ENCODE measurements around the gene ZNF211. TPM values are rescaled to one million over a fixed set of nuclear protein-coding genes. Genes with fewer than 3 reads are reported as not detected.

Gene ZNF211
- total RNA-seq, 3 donors from 2014 or later = 7.9 to 16.3 (median 9.4) TPM

DNA sequence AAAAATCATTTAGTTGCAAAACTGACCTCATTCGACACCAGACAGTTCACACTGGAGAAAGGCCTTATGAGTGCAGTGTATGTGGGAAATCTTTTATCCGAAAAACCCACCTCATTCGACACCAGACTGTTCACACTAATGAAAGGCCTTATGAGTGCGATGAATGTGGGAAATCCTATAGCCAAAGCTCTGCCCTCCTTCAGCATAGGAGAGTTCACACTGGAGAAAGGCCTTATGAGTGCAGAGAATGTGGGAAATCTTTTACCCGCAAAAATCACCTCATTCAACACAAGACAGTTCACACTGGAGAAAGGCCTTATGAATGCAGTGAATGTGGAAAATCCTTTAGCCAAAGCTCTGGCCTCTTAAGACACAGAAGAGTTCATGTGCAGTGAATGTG is 26.0 kb upstream of the ZNF211 start:
- Histone ChIP-seq H3K36me3 (ENCODE audit: low read depth) (peaks cover 3% of the 10 kb centered on the region), H3K9me3 (peaks cover 86% of the 10 kb centered on the region), H3K4me1 (ENCODE audit: low read depth) (no peaks in the 10 kb centered on the region), H3K4me3 (no peak overlapping the region)
- intact Hi-C loops (cut with DNase I, micrococcal nuclease) = no loop called here
- DNase-seq = no peak
- no peak for ATAC-seq
- TF ChIP-seq, protein P1, sequence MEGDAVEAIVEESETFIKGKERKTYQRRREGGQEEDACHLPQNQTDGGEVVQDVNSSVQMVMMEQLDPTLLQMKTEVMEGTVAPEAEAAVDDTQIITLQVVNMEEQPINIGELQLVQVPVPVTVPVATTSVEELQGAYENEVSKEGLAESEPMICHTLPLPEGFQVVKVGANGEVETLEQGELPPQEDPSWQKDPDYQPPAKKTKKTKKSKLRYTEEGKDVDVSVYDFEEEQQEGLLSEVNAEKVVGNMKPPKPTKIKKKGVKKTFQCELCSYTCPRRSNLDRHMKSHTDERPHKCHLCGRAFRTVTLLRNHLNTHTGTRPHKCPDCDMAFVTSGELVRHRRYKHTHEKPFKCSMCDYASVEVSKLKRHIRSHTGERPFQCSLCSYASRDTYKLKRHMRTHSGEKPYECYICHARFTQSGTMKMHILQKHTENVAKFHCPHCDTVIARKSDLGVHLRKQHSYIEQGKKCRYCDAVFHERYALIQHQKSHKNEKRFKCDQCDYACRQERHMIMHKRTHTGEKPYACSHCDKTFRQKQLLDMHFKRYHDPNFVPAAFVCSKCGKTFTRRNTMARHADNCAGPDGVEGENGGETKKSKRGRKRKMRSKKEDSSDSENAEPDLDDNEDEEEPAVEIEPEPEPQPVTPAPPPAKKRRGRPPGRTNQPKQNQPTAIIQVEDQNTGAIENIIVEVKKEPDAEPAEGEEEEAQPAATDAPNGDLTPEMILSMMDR (IDR thresholded peaks at IDR 0.05) = no peak

DNA sequence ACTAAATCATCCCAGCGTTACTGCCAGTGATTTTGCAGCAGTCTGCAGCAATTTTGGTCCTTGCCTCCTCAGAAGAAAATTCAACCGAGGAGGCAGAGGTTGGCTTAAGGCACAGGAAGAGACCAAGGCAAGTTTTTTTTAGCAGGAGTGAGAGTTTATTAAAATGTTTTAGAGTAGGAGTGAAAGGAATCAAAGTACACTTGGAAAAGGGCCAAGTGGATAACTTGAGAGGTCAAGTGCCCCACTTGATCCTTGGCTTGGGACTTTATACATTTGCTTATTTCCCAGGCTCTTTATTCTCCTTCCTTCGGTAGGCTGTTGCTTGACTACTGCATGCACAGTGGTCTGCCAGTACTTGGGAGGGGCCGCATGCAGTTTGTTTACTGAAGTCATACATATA is 21.9 kb upstream of the ZNF211 start:
- Histone ChIP-seq H3K9me3 (peaks cover 60% of the 10 kb centered on the region), H3K4me3 (no peak overlapping the region), H3K36me3 (ENCODE audit: low read depth) (no peaks in the 10 kb centered on the region), H3K4me1 (ENCODE audit: low read depth) (peaks cover 6% of the 10 kb centered on the region)
- no peak for ATAC-seq
- TF ChIP-seq, protein P1 (IDR thresholded peaks at IDR 0.05) = no peak
- intact Hi-C loops (cut with DNase I, micrococcal nuclease) = no loop called here
- no peak for DNase-seq

DNA sequence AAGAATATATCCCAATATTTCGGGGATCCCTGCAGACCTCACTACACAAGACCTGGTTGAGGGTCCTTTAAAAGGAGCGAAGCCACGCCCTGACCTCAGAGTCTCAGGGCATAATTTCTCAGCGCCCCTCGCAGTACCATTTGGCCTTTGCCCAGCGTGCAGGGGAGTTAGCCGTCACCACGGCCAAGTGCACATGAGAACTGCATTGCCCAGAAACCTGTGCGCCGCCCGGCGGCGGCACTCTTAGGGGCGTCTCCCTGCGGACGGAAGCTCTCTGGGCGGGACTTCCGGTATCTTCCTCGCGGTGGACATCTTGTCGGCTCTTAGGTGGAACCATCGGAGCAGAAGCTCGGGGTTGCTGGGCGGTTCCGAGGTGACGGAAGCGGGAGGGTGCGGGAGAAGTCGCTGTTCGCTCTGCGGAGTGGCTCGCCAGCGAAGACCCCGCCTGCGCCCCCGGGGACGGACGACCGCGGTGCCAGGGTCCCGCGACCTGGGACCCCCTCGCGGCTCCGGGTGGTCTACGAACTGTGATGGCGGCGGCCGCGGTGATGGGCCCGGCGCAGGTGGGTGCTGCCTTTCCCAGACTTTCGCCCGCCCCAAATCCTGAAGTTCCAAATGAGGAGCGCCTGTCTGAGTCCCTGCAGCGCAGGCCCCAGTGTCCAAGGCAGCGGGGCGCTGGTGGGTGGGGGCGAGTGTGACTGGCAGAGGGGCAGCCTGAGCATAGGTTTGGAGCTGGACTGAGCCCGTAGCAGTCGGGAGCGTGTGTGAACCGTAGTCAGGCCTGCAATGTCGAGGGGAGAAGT is 18.8 kb upstream of the ZNF211 start, which contains the start of gene ZNF134:
Gene ZNF134 (plus strand): TSS at position 302 of the 803 bp plus-strand sequence. CDS start 5,227 bp downstream, outside the sequence.
- peak; percentile 93 to 97 (median 95) for DNase-seq

DNA sequence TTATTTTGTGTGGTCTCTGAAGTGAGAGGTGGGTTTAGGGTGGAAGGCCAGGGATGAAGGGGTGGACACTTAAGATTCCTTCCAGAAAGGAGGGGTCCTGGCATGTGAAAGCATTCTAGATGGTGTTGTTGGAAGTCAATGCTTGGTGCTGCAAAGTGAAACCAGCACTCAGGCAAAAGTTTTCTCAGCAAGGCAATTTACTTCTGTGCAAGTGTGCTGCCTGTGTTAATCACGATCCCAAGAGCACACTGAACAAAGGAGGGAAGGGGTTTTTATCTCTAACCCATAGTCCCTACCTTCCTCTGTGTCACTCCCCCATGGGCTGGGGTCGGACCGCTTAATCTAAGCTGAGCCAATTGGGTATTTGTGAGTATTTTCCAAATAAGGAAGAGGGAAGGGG is 17.6 kb upstream of the ZNF211 start:
- DNase-seq (no peak), ATAC-seq (no peak)
- intact Hi-C loops (cut with DNase I, micrococcal nuclease) = no loop called here
- Histone ChIP-seq H3K4me1 (ENCODE audit: low read depth) (peaks cover 6% of the 10 kb centered on the region), H3K36me3 (ENCODE audit: low read depth) (peaks cover 18% of the 10 kb centered on the region), H3K9me3 (peaks cover 64% of the 10 kb centered on the region), H3K4me3 (no peak overlapping the region)
- TF ChIP-seq, protein P1 (IDR thresholded peaks at IDR 0.05) = no peak

More for the DNA sequence above, 18.8 kb upstream of the ZNF211 start, which contains the start of gene ZNF134:
- intact Hi-C loops (cut with DNase I, micrococcal nuclease) = no loop called here
- ATAC-seq = peak; percentile 100
- Histone ChIP-seq H3K36me3 (ENCODE audit: low read depth) (peaks cover 6% of the 10 kb centered on the region), H3K4me1 (ENCODE audit: low read depth) (peaks cover 6% of the 10 kb centered on the region), H3K4me3 (peak within 1 kb of the TSS; percentile 95), H3K9me3 (peaks cover 61% of the 10 kb centered on the region)
- TF ChIP-seq, protein P1 (IDR thresholded peaks at IDR 0.05) = no peak

DNA sequence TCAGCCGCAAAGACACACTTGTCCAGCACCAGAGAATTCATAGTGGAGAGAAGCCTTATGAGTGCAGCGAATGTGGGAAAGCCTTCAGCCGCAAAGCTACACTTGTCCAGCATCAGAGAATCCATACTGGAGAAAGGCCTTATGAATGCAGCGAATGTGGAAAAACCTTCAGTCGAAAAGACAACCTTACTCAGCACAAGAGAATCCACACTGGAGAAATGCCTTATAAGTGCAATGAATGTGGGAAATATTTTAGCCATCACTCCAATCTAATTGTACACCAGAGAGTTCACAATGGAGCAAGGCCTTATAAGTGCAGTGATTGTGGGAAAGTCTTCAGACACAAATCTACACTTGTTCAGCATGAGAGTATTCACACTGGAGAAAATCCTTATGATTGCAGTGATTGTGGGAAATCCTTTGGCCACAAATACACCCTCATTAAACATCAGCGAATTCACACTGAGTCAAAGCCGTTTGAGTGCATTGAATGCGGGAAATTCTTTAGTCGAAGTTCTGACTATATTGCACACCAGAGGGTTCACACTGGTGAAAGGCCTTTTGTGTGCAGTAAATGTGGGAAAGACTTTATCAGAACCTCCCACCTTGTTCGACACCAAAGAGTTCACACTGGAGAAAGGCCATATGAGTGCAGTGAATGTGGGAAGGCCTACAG is 12.2 kb upstream of the ZNF211 start:
- peaks cover 24% of the 10 kb centered on the region for H3K36me3 ChIP-seq (ENCODE audit: low read depth)
- ATAC-seq = no peak
- DNase-seq = no peak
- no peak overlapping the region for H3K4me3 ChIP-seq
- no peaks in the 10 kb centered on the region for H3K4me1 ChIP-seq (ENCODE audit: low read depth)
- H3K9me3 ChIP-seq = peaks cover 100% of the 10 kb centered on the region
- TF ChIP-seq, protein P1 (IDR thresholded peaks at IDR 0.05) = no peak
- intact Hi-C loops (cut with DNase I, micrococcal nuclease) = no loop called here
